NT2/D1 (cell line): ENCODE data around the gene LAMB4.

Source experiments
- YY1 ChIP-seq: IDR thresholded peaks from 2 replicates; pipeline ENCODE4 v1.6.1; 2011; ENCODE audit not compliant: insufficient read length, insufficient read depth
- ZNF274 ChIP-seq: IDR thresholded peaks from 2 replicates; pipeline ENCODE4 v1.6.1; 2011; ENCODE audit warnings: mild to moderate bottlenecking, low read depth, low read length

DNA sequence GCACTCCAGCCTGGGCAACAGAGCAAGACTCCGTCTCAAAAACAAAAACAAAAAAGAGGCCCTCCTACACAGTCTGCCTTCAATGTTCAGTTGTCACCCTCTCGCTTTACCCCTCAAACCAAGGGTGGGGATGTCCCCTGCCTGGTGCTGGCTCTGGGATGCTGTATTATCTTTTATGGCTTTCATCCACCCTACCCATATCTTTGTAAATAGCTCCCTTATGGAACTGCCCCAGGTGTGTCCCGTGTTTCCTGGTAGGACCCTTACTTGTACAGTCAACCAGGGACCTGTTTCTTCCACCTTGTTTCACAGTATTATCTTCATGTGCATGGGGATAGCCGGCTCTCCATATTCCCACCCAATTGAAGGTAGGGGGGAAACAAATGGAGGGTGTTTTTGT lies 111.5 kb downstream of the LAMB4 start:
- TF ChIP-seq YY1 (no peak), ZNF274 (no peak)
